Upper lobe of left lung (tissue), 4 donors: ENCODE results near the gene ASB18.

Experiments
- CTCF ChIP-seq, 6 experiments: fragments of 450-650 bp in 4 of 6; fragments of 200-600 bp in 2 of 6; sonication (generic) in 2 of 6; IDR thresholded peaks; one replicate each; pipeline ENCODE4 v1.5.1; 2016 to 2019; ENCODE audit warnings: antibody characterized with exemption in 6 of 6
- EP300 ChIP-seq, 4 donors: sonication (generic); formaldehyde crosslinking; IDR thresholded peaks; one replicate each; pipeline ENCODE4 v1.5.1; 2017; ENCODE audit warnings: antibody characterized with exemption in 4 of 4, control low read depth in 2 of 4
- POLR2A ChIP-seq, 4 donors: fragments of 450-650 bp; IDR thresholded peaks; one replicate each; pipeline ENCODE4 v1.5.1; 2016 to 2017; ENCODE audit warnings: antibody characterized with exemption in 4 of 4, mild to moderate bottlenecking in 2 of 4
- POLR2AphosphoS5 ChIP-seq, 2 donors: sonication (generic); formaldehyde crosslinking; IDR thresholded peaks; one replicate each; pipeline ENCODE4 v1.5.1; 2017; ENCODE audit warnings: antibody characterized with exemption in 2 of 2

DNA sequence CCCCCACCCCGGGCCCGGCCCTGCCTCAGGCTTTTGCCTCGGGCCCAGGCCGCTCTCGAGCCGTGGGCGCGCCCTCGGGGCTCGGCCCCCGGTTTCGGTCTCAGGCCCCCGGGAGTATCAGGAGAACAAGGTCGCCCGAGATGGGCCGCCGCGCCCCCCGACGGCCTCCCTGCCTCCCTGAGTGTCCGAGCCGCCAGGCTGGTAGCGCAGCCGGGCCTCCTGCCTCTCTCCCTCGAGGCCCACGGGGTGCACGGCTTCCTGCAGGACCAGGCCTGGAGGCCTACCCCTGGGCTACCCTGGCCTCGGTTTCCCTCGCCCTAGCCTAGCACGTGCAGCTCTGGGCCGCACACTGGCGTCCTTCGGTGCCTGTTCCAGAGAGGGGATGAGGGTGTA, 104.4 kb downstream of the ASB18 start:
- no peak for TF ChIP-seq CTCF (IDR thresholded peaks at IDR 0.05)
- no peak for TF ChIP-seq POLR2A (IDR thresholded peaks at IDR 0.05)
- TF ChIP-seq EP300 (IDR thresholded peaks at IDR 0.05) = no peak
- no peak for TF ChIP-seq POLR2AphosphoS5 (IDR thresholded peaks at IDR 0.05)
